Fibroblast of mammary gland (primary cell): ENCODE data around the gene CALHM1.
A peak's percentile ranks its signal among the peaks of the same experiment; 100 is the strongest.
"Not testable (repeated sequence)": the region's sequence is repeated elsewhere in the genome, so short reads cannot be mapped to it uniquely, and the experiment has no call there.

ENCODE experiments used
- DNase-seq: peaks from one replicate; pipeline ENCODE4 v3.0.0-alpha.2; 2010; ENCODE audit warnings: low read depth
- H3K4me3 ChIP-seq: 2 replicates; pipeline ENCODE4 v1.5.1; 2011; ENCODE audit warnings: low read depth, mild to moderate bottlenecking, low read length, moderate library complexity; ENCODE audit not compliant: control insufficient read depth
- CTCF ChIP-seq: conservative IDR thresholded peaks from 2 replicates; pipeline ENCODE4 v1.5.1; 2011; ENCODE audit warnings: low read depth, low read length, inconsistent platforms; ENCODE audit not compliant: control insufficient read depth, insufficient read depth

CALHM1 gene

GRCh38 chr10:103458720-103459119, at the start of gene CALHM1:
TSS of gene CALHM1 (minus strand) at chr10:103458900. CDS start at chr10:103458751, 149 bp downstream.
- no peak for TF ChIP-seq CTCF
- no peak within 1 kb of the TSS for H3K4me3 ChIP-seq
- no peak for DNase-seq

- no peak for TF ChIP-seq CTCF
- no peak overlapping the region for H3K4me3 ChIP-seq
- DNase-seq: no peak
Measured at GRCh38 chr10:103507235-103508191, 48.8 kb upstream of the CALHM1 start.

- TF ChIP-seq CTCF: no peak
- H3K4me3 ChIP-seq: no peak overlapping the region
- no peak for DNase-seq
Measured at GRCh38 chr10:103506061-103506460, 47.4 kb upstream of the CALHM1 start.

- no peak for TF ChIP-seq CTCF
- peak; percentile 91 for DNase-seq
- no peak overlapping the region for H3K4me3 ChIP-seq
Measured at GRCh38 chr10:103504181-103504783, 45.6 kb upstream of the CALHM1 start.

- not testable (repeated sequence) for DNase-seq, H3K4me3 ChIP-seq
Measured at GRCh38 chr10:103503777-103504176, 45.1 kb upstream of the CALHM1 start.

- no peak for DNase-seq
- TF ChIP-seq CTCF: no peak
- H3K4me3 ChIP-seq: no peak overlapping the region
Measured at GRCh38 chr10:103502849-103503660, 44.4 kb upstream of the CALHM1 start.
